ENCODE data around the gene NOX5. TPM values are rescaled to one million over a fixed set of nuclear protein-coding genes. Genes with fewer than 3 reads are reported as not detected.
A peak's percentile ranks its signal among the peaks of the same experiment; 100 is the strongest.

The NOX5 gene
- polyA plus RNA-seq, 2 of the 4 experiments (the other 2 are of a cell fraction): 0.19 to 0.22 TPM

DNA sequence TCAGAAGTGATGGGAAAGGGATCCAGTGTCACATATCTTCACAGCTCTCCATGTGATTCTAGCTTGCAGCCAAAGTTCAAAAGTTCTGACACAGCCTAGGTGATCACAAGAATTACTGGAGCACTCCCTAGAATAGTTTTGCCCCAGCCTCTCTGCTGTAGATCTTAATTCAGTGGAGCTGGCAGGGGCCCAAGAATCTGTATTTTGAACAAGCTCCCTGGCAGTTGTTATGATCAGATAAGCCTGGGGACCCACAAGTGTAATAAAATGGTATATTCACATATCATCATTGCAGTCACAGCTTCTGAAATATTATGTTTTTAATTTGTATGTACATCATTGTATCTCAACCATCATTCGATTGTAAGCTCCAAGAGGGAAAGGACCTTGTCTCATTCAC is 62.3 kb downstream of the NOX5 start:
- DNase-seq (ENCODE audit: low read depth in 1 of 2, low spot score in 1 of 2): no peak
- ATAC-seq: no peak
- H3K4me2 ChIP-seq: no peak overlapping the region
- no peak overlapping the region for H3K4me3 ChIP-seq
- 89% methylated on average over 1 of the region's 1 CpG for WGBS (ENCODE audit: missing lambda C conversion rate)
- ChIA-PET CTCF (interaction anchor here (0.6 to 6.1 kb wide), 9 partner anchors 9 to 318 kb away, joined by 3 to 40 read pairs (median 7); no protein-coding TSS in a partner anchor), POLR2A (no interaction called here)
- TF ChIP-seq EHF (CRISPR knock-in tag; IDR thresholded peaks at IDR 0.05) (no peak), FOSB (CRISPR knock-in tag; IDR thresholded peaks at IDR 0.05) (no peak), BHLHE40 (IDR thresholded peaks at IDR 0.05; ENCODE audit: low read depth, low read length) (no peak), POLR2AphosphoS2 (conservative IDR thresholded peaks at IDR 0.05; ENCODE audit: low read length) (no peak), ZC3H11A (IDR thresholded peaks at IDR 0.05) (no peak), NFE2L2 (conservative IDR thresholded peaks at IDR 0.05; ENCODE audit: low read length) (no peak), HEYL (CRISPR knock-in tag; IDR thresholded peaks at IDR 0.05) (no peak)
- TF ChIP-seq, protein P1, sequence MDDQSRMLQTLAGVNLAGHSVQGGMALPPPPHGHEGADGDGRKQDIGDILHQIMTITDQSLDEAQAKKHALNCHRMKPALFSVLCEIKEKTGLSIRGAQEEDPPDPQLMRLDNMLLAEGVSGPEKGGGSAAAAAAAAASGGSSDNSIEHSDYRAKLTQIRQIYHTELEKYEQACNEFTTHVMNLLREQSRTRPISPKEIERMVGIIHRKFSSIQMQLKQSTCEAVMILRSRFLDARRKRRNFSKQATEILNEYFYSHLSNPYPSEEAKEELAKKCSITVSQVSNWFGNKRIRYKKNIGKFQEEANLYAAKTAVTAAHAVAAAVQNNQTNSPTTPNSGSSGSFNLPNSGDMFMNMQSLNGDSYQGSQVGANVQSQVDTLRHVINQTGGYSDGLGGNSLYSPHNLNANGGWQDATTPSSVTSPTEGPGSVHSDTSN (IDR thresholded peaks at IDR 0.05): no peak
- TF ChIP-seq, protein P2, sequence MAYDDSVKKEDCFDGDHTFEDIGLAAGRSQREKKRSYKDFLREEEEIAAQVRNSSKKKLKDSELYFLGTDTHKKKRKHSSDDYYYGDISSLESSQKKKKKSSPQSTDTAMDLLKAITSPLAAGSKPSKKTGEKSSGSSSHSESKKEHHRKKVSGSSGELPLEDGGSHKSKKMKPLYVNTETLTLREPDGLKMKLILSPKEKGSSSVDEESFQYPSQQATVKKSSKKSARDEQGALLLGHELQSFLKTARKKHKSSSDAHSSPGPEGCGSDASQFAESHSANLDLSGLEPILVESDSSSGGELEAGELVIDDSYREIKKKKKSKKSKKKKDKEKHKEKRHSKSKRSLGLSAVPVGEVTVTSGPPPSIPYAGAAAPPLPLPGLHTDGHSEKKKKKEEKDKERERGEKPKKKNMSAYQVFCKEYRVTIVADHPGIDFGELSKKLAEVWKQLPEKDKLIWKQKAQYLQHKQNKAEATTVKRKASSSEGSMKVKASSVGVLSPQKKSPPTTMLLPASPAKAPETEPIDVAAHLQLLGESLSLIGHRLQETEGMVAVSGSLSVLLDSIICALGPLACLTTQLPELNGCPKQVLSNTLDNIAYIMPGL (CRISPR knock-in tag; IDR thresholded peaks at IDR 0.05; ENCODE audit: borderline replicate concordance): no peak
- peaks cover 6% of the 10 kb centered on the region; the same call in 1 of the 3 replicates for H3K9me3 ChIP-seq
- no peak overlapping the region for H3K27ac ChIP-seq
- FAIRE-seq: no peak
- H3K4me1 ChIP-seq: peaks cover 8% of the 10 kb centered on the region

DNA sequence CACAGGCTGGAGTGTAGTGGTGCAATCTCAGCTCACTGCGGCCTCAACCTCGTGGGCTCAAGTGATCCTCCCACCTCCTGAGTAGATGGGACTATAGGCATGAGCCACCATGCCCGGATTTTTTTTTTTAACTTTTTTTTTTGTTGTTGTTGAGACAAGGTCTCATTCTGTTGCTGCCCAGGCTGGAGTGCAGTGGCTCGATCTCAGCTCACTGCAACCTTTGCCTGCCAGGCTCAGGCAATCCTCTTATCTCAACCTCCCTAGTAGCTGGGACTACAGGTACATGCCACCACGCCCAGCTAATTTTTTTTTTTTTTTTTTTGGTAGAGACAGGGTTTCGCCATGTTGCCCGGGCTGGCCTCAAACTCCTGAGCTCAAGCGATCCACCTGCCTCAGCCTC is 64.1 kb downstream of the NOX5 start:
- no peak overlapping the region for H3K4me2 ChIP-seq
- peaks cover 8% of the 10 kb centered on the region for H3K4me1 ChIP-seq
- ChIA-PET CTCF (interaction anchor here (1.0 to 6.1 kb wide), 3 partner anchors 12 to 47 kb away, joined by 3 to 40 read pairs (median 6); no protein-coding TSS in a partner anchor), POLR2A (no interaction called here)
- no peak for FAIRE-seq
- WGBS (ENCODE audit: missing lambda C conversion rate): 90% methylated on average over 8 of the region's 8 CpGs
- TF ChIP-seq, protein P3, sequence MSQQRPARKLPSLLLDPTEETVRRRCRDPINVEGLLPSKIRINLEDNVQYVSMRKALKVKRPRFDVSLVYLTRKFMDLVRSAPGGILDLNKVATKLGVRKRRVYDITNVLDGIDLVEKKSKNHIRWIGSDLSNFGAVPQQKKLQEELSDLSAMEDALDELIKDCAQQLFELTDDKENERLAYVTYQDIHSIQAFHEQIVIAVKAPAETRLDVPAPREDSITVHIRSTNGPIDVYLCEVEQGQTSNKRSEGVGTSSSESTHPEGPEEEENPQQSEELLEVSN (IDR thresholded peaks at IDR 0.05; ENCODE audit: borderline replicate concordance, low read depth): no peak
- TF ChIP-seq CHD4 (IDR thresholded peaks at IDR 0.05; ENCODE audit: borderline replicate concordance) (no peak), ZC3H11A (IDR thresholded peaks at IDR 0.05) (no peak), ZSCAN20 (CRISPR knock-in tag; IDR thresholded peaks at IDR 0.05) (no peak), HOXB13 (CRISPR knock-in tag; IDR thresholded peaks at IDR 0.05; ENCODE audit: low read depth) (no peak), GATA3 (IDR thresholded peaks at IDR 0.05; ENCODE audit: borderline replicate concordance) (no peak), RARB (CRISPR knock-in tag; IDR thresholded peaks at IDR 0.05) (no peak), HOXB5 (CRISPR knock-in tag; IDR thresholded peaks at IDR 0.05) (no peak)
- ATAC-seq: no peak
- DNase-seq (ENCODE audit: low read depth in 1 of 2, low spot score in 1 of 2): no peak
- no peak overlapping the region for H3K27ac ChIP-seq
- no peak overlapping the region for H3K4me3 ChIP-seq
- no peaks in the 10 kb centered on the region for H3K9me3 ChIP-seq

DNA sequence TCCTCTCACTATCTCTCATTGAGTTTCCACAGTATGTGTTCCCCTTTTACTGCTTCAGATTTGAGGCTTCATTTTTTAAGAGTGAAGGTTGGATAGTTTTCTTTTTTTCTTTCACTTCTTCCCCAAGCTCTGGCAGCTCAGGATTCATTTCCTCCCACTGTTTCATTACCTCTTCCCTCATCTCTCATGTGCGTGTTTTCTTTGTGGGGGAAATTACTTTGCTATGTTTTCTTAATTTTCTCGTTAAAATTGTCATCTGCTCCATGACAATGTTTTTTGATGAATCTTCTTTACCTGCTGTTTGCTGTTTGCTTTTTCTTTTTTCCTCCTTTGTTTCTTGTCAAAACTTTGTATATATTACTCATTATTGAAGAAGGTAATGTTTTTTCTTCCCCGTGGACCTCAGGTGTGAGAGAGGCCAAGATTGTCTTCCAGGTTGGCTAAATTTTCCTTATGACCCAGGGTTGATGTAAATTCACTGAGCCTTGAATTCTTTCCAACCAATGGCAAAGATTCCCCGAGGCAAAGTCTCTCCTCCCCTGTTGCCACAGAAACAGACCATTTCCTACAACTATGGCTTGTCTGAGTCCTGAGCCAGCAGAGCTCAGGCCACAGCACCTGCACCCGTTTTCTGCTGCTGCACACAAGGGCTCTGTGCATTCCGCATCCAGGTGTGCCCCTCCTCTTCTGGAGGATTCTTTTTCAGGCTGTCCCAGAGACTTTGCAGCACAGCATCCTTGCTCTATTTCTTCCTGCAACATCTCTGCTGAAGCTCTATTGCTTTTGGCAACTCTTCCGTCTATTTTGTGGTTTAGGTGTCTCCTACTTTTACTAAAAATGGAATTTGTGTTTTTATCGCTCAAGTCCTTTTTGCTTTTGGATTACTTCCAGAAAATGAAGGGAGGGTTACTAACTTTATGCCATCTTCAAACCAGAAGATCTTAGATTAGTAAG is 66.1 kb downstream of the NOX5 start:
- ATAC-seq: peak in 1 of 2 experiments; percentile 54; a peak in 3 of 6 replicates
- Histone ChIP-seq H3K4me1 (no peaks in the 10 kb centered on the region), H3K9me3 (no peaks in the 10 kb centered on the region), H3K27ac (no peak overlapping the region), H3K4me2 (no peak overlapping the region), H3K4me3 (no peak overlapping the region)
- WGBS (ENCODE audit: missing lambda C conversion rate): 69% methylated on average over 8 of the region's 8 CpGs
- ChIA-PET POLR2A (no interaction called here), CTCF (interaction anchor here (2.3 to 6.1 kb wide), 2 partner anchors 14 to 22 kb away, joined by 6 to 40 read pairs; no protein-coding TSS in a partner anchor)
- DNase-seq (ENCODE audit: low read depth in 1 of 2, low spot score in 1 of 2): no peak
- FAIRE-seq: peak; percentile 56
- no peak for TF ChIP-seq SREBF2 (IDR thresholded peaks at IDR 0.05)
- no peak for TF ChIP-seq KDM1A (IDR thresholded peaks at IDR 0.05; ENCODE audit: low read depth)
- no peak for TF ChIP-seq NFE2L2 (conservative IDR thresholded peaks at IDR 0.05; ENCODE audit: low read length)
- TF ChIP-seq EHMT2 (IDR thresholded peaks at IDR 0.05; ENCODE audit: low read depth): no peak
- TF ChIP-seq PHF8 (IDR thresholded peaks at IDR 0.05; ENCODE audit: borderline replicate concordance, low read depth): no peak
- no peak for TF ChIP-seq ESRRA (IDR thresholded peaks at IDR 0.05; ENCODE audit: borderline replicate concordance, low read length)
- TF ChIP-seq, protein P4, sequence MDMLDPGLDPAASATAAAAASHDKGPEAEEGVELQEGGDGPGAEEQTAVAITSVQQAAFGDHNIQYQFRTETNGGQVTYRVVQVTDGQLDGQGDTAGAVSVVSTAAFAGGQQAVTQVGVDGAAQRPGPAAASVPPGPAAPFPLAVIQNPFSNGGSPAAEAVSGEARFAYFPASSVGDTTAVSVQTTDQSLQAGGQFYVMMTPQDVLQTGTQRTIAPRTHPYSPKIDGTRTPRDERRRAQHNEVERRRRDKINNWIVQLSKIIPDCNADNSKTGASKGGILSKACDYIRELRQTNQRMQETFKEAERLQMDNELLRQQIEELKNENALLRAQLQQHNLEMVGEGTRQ (IDR thresholded peaks at IDR 0.05): no peak
- TF ChIP-seq, protein P5, sequence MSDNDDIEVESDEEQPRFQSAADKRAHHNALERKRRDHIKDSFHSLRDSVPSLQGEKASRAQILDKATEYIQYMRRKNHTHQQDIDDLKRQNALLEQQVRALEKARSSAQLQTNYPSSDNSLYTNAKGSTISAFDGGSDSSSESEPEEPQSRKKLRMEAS (IDR thresholded peaks at IDR 0.05): no peak
- TF ChIP-seq HOXB5 (CRISPR knock-in tag; IDR thresholded peaks at IDR 0.05): no peak

Measured in A549 (cell line).